ENCODE measurements around the gene MFSD11. TPM values are rescaled to one million over a fixed set of nuclear protein-coding genes. Genes with fewer than 3 reads are reported as not detected.
A peak's percentile ranks its signal among the peaks of the same experiment; 100 is the strongest.

Gene MFSD11
- total RNA-seq, 1 donor from 2014 or later = 29.0 TPM

- peaks cover 24% of the 10 kb centered on the region for H3K4me1 Mint-ChIP-seq (ENCODE audit: unreplicated experiment)
- peaks cover 3% of the 10 kb centered on the region for H3K36me3 Mint-ChIP-seq
- no peak for TF ChIP-seq CTCF (conservative IDR thresholded peaks at IDR 0.05)
- H3K9me3 Mint-ChIP-seq = no peaks in the 10 kb centered on the region
- H3K27me3 Mint-ChIP-seq = no peaks in the 10 kb centered on the region
- no peak overlapping the region for H3K27ac Mint-ChIP-seq
- H3K4me3 Mint-ChIP-seq = no peak overlapping the region
- DNase-seq (ENCODE audit: extremely low spot score, unreplicated experiment) = no peak
Measured at GRCh38 chr17:76713765-76714164, 24.2 kb upstream of the MFSD11 start.

GRCh38 chr17:76714336-76714735 lies 23.6 kb upstream of the MFSD11 start:
- Mint-ChIP-seq H3K9me3 (no peaks in the 10 kb centered on the region), H3K27me3 (no peaks in the 10 kb centered on the region), H3K27ac (no peak overlapping the region), H3K4me1 (ENCODE audit: unreplicated experiment) (peaks cover 18% of the 10 kb centered on the region), H3K4me3 (no peak overlapping the region), H3K36me3 (peaks cover 6% of the 10 kb centered on the region)
- TF ChIP-seq CTCF (conservative IDR thresholded peaks at IDR 0.05) = no peak
- no peak for DNase-seq (ENCODE audit: extremely low spot score, unreplicated experiment)

GRCh38 chr17:76714822-76715495 lies 23.0 kb upstream of the MFSD11 start:
- Mint-ChIP-seq H3K27ac (no peak overlapping the region), H3K9me3 (no peaks in the 10 kb centered on the region), H3K4me3 (peak overlapping the region; percentile 10), H3K36me3 (peaks cover 6% of the 10 kb centered on the region), H3K4me1 (ENCODE audit: unreplicated experiment) (peaks cover 12% of the 10 kb centered on the region), H3K27me3 (no peaks in the 10 kb centered on the region)
- DNase-seq (ENCODE audit: extremely low spot score, unreplicated experiment) = no peak
- peak; percentile 94 for TF ChIP-seq CTCF (conservative IDR thresholded peaks at IDR 0.05)

GRCh38 chr17:76715496-76715830 lies 22.5 kb upstream of the MFSD11 start:
- Mint-ChIP-seq H3K27me3 (no peaks in the 10 kb centered on the region), H3K4me3 (no peak overlapping the region), H3K36me3 (peaks cover 6% of the 10 kb centered on the region), H3K9me3 (no peaks in the 10 kb centered on the region), H3K4me1 (ENCODE audit: unreplicated experiment) (peaks cover 12% of the 10 kb centered on the region), H3K27ac (no peak overlapping the region)
- no peak for TF ChIP-seq CTCF (conservative IDR thresholded peaks at IDR 0.05)
- no peak for DNase-seq (ENCODE audit: extremely low spot score, unreplicated experiment)

- Mint-ChIP-seq H3K4me1 (ENCODE audit: unreplicated experiment) (peaks cover 9% of the 10 kb centered on the region), H3K27me3 (no peaks in the 10 kb centered on the region), H3K9me3 (no peaks in the 10 kb centered on the region), H3K4me3 (no peak overlapping the region), H3K36me3 (peaks cover 6% of the 10 kb centered on the region), H3K27ac (no peak overlapping the region)
- TF ChIP-seq CTCF (conservative IDR thresholded peaks at IDR 0.05) = no peak
- DNase-seq (ENCODE audit: extremely low spot score, unreplicated experiment) = no peak
Measured at GRCh38 chr17:76716146-76716838, 21.6 kb upstream of the MFSD11 start.

Measured in type B pancreatic cell (in vitro differentiated cells).